HG02571 (cell line): ENCODE data around the gene ACADS.

Experiments used
- ATAC-seq: cut with Tn5 transposase; IDR thresholded peaks from one replicate; pipeline ENCODE4 v1.9.1; 2021; ENCODE audit warnings: mild to moderate bottlenecking, moderate library complexity; ENCODE audit not compliant: unreplicated experiment

ACADS gene

GRCh38 chr12:120751389-120751788 is 25.8 kb downstream of the ACADS start:
- ATAC-seq: no peak

GRCh38 chr12:120754792-120755191 is 29.2 kb downstream of the ACADS start:
- no peak for ATAC-seq

GRCh38 chr12:120755269-120755668 is 29.6 kb downstream of the ACADS start:
- no peak for ATAC-seq

- no peak for ATAC-seq
Observed at GRCh38 chr12:120757226-120757742, 31.7 kb downstream of the ACADS start.

- ATAC-seq: no peak
Observed at GRCh38 chr12:120757949-120758348, 32.3 kb downstream of the ACADS start.

- no peak for ATAC-seq
Observed at GRCh38 chr12:120758798-120759590, 33.4 kb downstream of the ACADS start.

GRCh38 chr12:120759591-120760348 is 34.1 kb downstream of the ACADS start:
- no peak for ATAC-seq

- no peak for ATAC-seq
Observed at GRCh38 chr12:120760349-120761254, 35.0 kb downstream of the ACADS start.

- no peak for ATAC-seq
Observed at GRCh38 chr12:120761519-120761934, 35.9 kb downstream of the ACADS start.

GRCh38 chr12:120762086-120762485 is 36.5 kb downstream of the ACADS start:
- ATAC-seq: no peak

GRCh38 chr12:120763250-120763649 is 37.6 kb downstream of the ACADS start:
- no peak for ATAC-seq

- no peak for ATAC-seq
Observed at GRCh38 chr12:120764816-120765215, 39.2 kb downstream of the ACADS start.

- no peak for ATAC-seq
Observed at GRCh38 chr12:120766566-120766965, 40.9 kb downstream of the ACADS start.

GRCh38 chr12:120767071-120768024 is 41.7 kb downstream of the ACADS start:
- ATAC-seq: no peak

- no peak for ATAC-seq
Observed at GRCh38 chr12:120771097-120771496, 45.5 kb downstream of the ACADS start.

GRCh38 chr12:120774169-120774916 is 48.7 kb downstream of the ACADS start:
- no peak for ATAC-seq

GRCh38 chr12:120775862-120776552 is 50.4 kb downstream of the ACADS start:
- ATAC-seq: no peak

GRCh38 chr12:120783197-120783596 is 57.6 kb downstream of the ACADS start:
- no peak for ATAC-seq
